Activated T-helper 2 cell treated with anti-CD3 and anti-CD28 coated beads, Interferon-gamma antibody, Interleukin-2, Interleukin-4, amounts not matched to agents 10 μg/mL and 5 μg/mL and 100 μg/mL, durations not matched to agents 14 hours and 24 hours and 36 hours (primary cell): ENCODE measurements around the gene RNF135. TPM values are rescaled to one million over a fixed set of nuclear protein-coding genes. Genes with fewer than 3 reads are reported as not detected.
"Not testable (repeated sequence)": the region's sequence is repeated elsewhere in the genome, so short reads cannot be mapped to it uniquely, and the experiment has no call there.

ENCODE experiments used
- DNase-seq: peaks from one replicate; pipeline ENCODE4 v3.0.0; 2021; ENCODE audit warnings: low spot score
- H3K27ac Mint-ChIP-seq: one replicate; pipeline ENCODE4 v1.8.0; 2021; ENCODE audit warnings: mixed read lengths
- H3K27me3 Mint-ChIP-seq: one replicate; pipeline ENCODE4 v1.8.0; 2021; ENCODE audit warnings: low read depth, mixed read lengths
- H3K36me3 Mint-ChIP-seq: one replicate; pipeline ENCODE4 v1.8.0; 2021; ENCODE audit warnings: low read depth, mixed read lengths
- H3K4me1 Mint-ChIP-seq: one replicate; pipeline ENCODE4 v1.8.0; 2021; ENCODE audit warnings: low read depth, mixed read lengths
- H3K4me3 Mint-ChIP-seq: one replicate; pipeline ENCODE4 v1.8.0; 2021; ENCODE audit warnings: low read depth, mild to moderate bottlenecking, moderate library complexity, mixed read lengths
- H3K9me3 Mint-ChIP-seq: one replicate; pipeline ENCODE4 v1.8.0; 2021; ENCODE audit warnings: mixed read lengths
- intact Hi-C: fragments of 100-400 bp; cut with micrococcal nuclease; formaldehyde crosslinking; loops from one replicate; pipeline ENCODE4 v1.15.1; 2023
- total RNA-seq: library from RNA; stranded (reverse); gene quantifications from 2 replicates; pipeline ENCODE4 v1.2.3, GENCODE V29; 2022

Gene RNF135
- total RNA-seq, 1 donor from 2014 or later: 9.2 TPM

DNA sequence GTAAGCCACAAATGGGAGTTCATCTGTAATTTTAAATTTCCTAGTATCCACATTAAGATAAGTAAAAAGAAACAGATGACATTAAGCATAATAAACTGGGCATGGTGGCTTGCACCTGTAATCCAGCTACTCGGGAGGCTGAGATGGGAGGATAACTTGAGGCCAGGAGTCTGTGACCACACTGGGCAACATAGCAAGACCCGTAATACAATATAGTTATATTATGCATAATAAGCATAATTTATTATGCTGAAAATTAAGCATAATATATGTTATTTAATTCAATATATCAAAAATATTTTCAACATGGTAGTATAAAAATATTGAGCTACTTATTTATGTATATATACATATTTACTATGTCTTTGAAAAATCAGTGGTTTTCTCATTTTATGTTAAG, 48.2 kb downstream of the RNF135 start:
- no peaks in the 10 kb centered on the region for H3K9me3 Mint-ChIP-seq
- no peak overlapping the region for H3K4me3 Mint-ChIP-seq
- no peaks in the 10 kb centered on the region for H3K36me3 Mint-ChIP-seq

GRCh38 chr17:31023171-31023570, 52.3 kb downstream of the RNF135 start:
- H3K4me1 Mint-ChIP-seq, intact Hi-C loops, DNase-seq, H3K36me3 Mint-ChIP-seq, H3K27me3 Mint-ChIP-seq, H3K9me3 Mint-ChIP-seq, H3K4me3 Mint-ChIP-seq, H3K27ac Mint-ChIP-seq: not testable (repeated sequence)

More for the DNA sequence above, 48.2 kb downstream of the RNF135 start:
- intact Hi-C loops: no loop called here
- H3K27me3 Mint-ChIP-seq: peaks cover 5% of the 10 kb centered on the region
- H3K27ac Mint-ChIP-seq: no peak overlapping the region
- peaks cover 5% of the 10 kb centered on the region for H3K4me1 Mint-ChIP-seq
- no peak for DNase-seq

DNA sequence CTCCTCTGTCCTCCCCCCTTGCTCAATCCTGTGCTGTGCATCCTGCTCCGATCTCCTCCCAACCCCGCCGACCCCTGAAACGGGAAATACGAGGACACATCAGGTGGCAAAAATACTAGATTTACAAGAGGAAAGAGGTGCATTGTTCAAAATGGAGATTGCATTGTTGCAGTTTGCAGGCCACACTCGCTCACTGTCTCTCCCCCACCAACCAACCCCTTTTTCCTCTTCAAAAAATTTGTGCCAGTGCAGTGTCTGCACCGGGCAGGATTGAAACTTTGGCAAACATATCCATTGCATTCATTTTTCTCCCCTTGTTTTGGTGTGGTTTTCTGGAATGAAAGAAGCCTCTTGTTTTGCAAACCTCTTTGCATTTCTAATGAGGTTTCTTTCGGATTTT, 61.0 kb downstream of the RNF135 start:
- Mint-ChIP-seq H3K27ac (no peak overlapping the region), H3K4me3 (no peak overlapping the region), H3K36me3 (no peaks in the 10 kb centered on the region), H3K4me1 (no peaks in the 10 kb centered on the region), H3K9me3 (no peaks in the 10 kb centered on the region), H3K27me3 (no peaks in the 10 kb centered on the region)
- intact Hi-C loops: no loop called here
- DNase-seq: no peak

GRCh38 chr17:31035611-31036010, 64.8 kb downstream of the RNF135 start:
- H3K27me3 Mint-ChIP-seq, H3K9me3 Mint-ChIP-seq, H3K4me3 Mint-ChIP-seq, H3K27ac Mint-ChIP-seq, H3K36me3 Mint-ChIP-seq, DNase-seq, intact Hi-C loops, H3K4me1 Mint-ChIP-seq: not testable (repeated sequence)

- H3K4me3 Mint-ChIP-seq, H3K36me3 Mint-ChIP-seq, H3K4me1 Mint-ChIP-seq, DNase-seq, intact Hi-C loops, H3K27ac Mint-ChIP-seq, H3K9me3 Mint-ChIP-seq: not testable (repeated sequence)
- peaks cover 15% of the 10 kb centered on the region for H3K27me3 Mint-ChIP-seq
Observed at GRCh38 chr17:31040837-31041236, 70.0 kb downstream of the RNF135 start.

GRCh38 chr17:31042378-31042777, 71.5 kb downstream of the RNF135 start:
- DNase-seq, H3K27ac Mint-ChIP-seq, H3K36me3 Mint-ChIP-seq, H3K9me3 Mint-ChIP-seq, intact Hi-C loops, H3K4me1 Mint-ChIP-seq, H3K4me3 Mint-ChIP-seq: not testable (repeated sequence)
- H3K27me3 Mint-ChIP-seq: peaks cover 15% of the 10 kb centered on the region

DNA sequence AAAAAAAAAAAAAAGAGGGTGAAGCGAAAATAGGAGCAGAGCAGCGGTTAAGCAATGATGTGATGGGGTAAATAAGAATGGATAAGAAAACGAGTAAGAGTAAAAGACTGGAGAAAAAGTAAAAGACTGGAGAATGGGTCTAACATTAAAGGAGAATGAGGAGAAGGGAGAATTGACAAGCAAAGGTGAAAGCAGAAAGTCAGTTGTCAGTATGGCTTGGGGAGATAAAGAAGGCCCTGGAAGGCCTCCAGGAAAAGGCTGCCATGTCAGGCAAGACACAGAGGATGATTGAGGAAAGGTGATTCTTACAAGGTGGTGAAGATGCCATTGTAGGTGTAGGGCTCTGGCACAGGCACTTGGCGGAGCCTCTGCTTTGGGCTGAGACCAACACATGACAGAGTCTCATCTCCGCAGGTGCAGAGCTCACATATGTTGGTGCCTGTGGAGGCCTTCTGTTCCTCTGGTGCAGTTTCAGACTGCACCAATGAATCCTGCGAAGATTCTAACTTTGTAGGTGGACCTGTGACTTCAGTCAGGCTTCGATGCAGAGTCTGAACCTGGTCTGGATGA, 76.1 kb downstream of the RNF135 start:
- H3K4me3 Mint-ChIP-seq, H3K36me3 Mint-ChIP-seq, intact Hi-C loops: not testable (repeated sequence)

GRCh38 chr17:31048142-31048541, 77.3 kb downstream of the RNF135 start:
- H3K9me3 Mint-ChIP-seq: no peaks in the 10 kb centered on the region
- H3K27ac Mint-ChIP-seq: no peak overlapping the region
- peaks cover 8% of the 10 kb centered on the region for H3K27me3 Mint-ChIP-seq
- H3K4me3 Mint-ChIP-seq: no peak overlapping the region
- DNase-seq: no peak
- no peaks in the 10 kb centered on the region for H3K36me3 Mint-ChIP-seq
- peaks cover 6% of the 10 kb centered on the region for H3K4me1 Mint-ChIP-seq
- intact Hi-C loops: no loop called here

More for the DNA sequence above, 76.1 kb downstream of the RNF135 start:
- DNase-seq, H3K9me3 Mint-ChIP-seq, H3K27ac Mint-ChIP-seq, H3K4me1 Mint-ChIP-seq: not testable (repeated sequence)
- H3K27me3 Mint-ChIP-seq: peaks cover 12% of the 10 kb centered on the region

GRCh38 chr17:31048780-31049179, 77.9 kb downstream of the RNF135 start:
- no peak overlapping the region for H3K4me3 Mint-ChIP-seq
- intact Hi-C loops: no loop called here
- no peak for DNase-seq

More at GRCh38 chr17:31048780-31049179, 77.9 kb downstream of the RNF135 start:
- no peak overlapping the region for H3K27ac Mint-ChIP-seq
- peaks cover 6% of the 10 kb centered on the region for H3K4me1 Mint-ChIP-seq
- H3K36me3 Mint-ChIP-seq: no peaks in the 10 kb centered on the region
- H3K9me3 Mint-ChIP-seq: no peaks in the 10 kb centered on the region
- peaks cover 6% of the 10 kb centered on the region for H3K27me3 Mint-ChIP-seq

Other genes starting within 250 kb of the RNF135 start
- 42.0 and 46.5 TPM in 2 replicates for gene CRLF3, start 146.3 kb upstream of the RNF135 start, total RNA-seq
- 24.6 and 26.8 TPM in 2 replicates for gene ATAD5, start 139.1 kb upstream of the RNF135 start, total RNA-seq
- gene TEFM, start 64.8 kb upstream of the RNF135 start, total RNA-seq: 16.6 and 21.2 TPM in 2 replicates
- gene ADAP2, start 49.1 kb upstream of the RNF135 start, total RNA-seq: 0.80 and 2.0 TPM in 2 replicates
- gene NF1, start 123.9 kb downstream of the RNF135 start, total RNA-seq: 32.4 and 36.8 TPM in 2 replicates